PC-3 (cell line): ENCODE results near the gene ATG7. TPM values are rescaled to one million over a fixed set of nuclear protein-coding genes. Genes with fewer than 3 reads are reported as not detected.

Experiments
- ATAC-seq: fragments of 200-7000 bp; cut with Tn5 transposase; 2 replicates; pipeline ENCODE4 v1.9.1; 2020; ENCODE audit warnings: mild to moderate bottlenecking, moderate library complexity
- BruUV-seq: library from RNA; stranded (reverse); fragments of 400-500 nt; replicated peaks from 2 replicates; lab custom pipeline; 2021; lab: Mats Ljungman, UMichigan
- CTCF ChIA-PET: fragments of 300-600 bp; sonication (Branson Sonifier 250); formaldehyde crosslinking; loops from one replicate; lab custom pipeline; 2022; ENCODE audit warnings: antibody characterized with exemption; lab: Charles Lee
- POLR2A ChIA-PET: fragments of 300-600 bp; sonication (Branson Sonifier 250); formaldehyde crosslinking; loops from one replicate; lab custom pipeline; 2022; ENCODE audit warnings: antibody characterized with exemption; ENCODE audit not compliant: unreplicated experiment; lab: Charles Lee
- DNase-seq: peaks from one replicate; pipeline ENCODE4 v3.0.0-alpha.2; 2015
- H2AFZ ChIP-seq: fragments of 300-600 bp; sonication (generic); 2 replicates; pipeline ENCODE4 v1.6.0; 2016; ENCODE audit warnings: antibody characterized with exemption, low read length
- H3F3A ChIP-seq: fragments of 300-600 bp; sonication (generic); one replicate; pipeline ENCODE4 v1.6.0; 2017; ENCODE audit warnings: antibody characterized with exemption, low read length, control low read depth, mild to moderate bottlenecking; ENCODE audit not compliant: unreplicated experiment
- H3K27ac ChIP-seq: fragments of 300-600 bp; sonication (generic); 2 replicates; pipeline ENCODE4 v1.5.1; 2016; ENCODE audit warnings: mild to moderate bottlenecking, low read length
- H3K27me3 ChIP-seq: fragments of 300-600 bp; sonication (generic); 2 replicates; pipeline ENCODE4 v1.6.1; 2016; ENCODE audit warnings: low read length, mixed read lengths
- H3K36me3 ChIP-seq: fragments of 300-600 bp; sonication (generic); 2 replicates; pipeline ENCODE4 v1.6.1; 2016; ENCODE audit warnings: low read depth, mixed run types, low read length, mixed read lengths
- H3K4me1 ChIP-seq: fragments of 300-600 bp; sonication (generic); 2 replicates; pipeline ENCODE4 v1.5.1; 2016; ENCODE audit warnings: low read length; ENCODE audit not compliant: insufficient read depth
- H3K4me2 ChIP-seq: fragments of 300-600 bp; sonication (generic); 2 replicates; pipeline ENCODE4 v1.6.0; 2016; ENCODE audit warnings: low read length
- H3K4me3 ChIP-seq: fragments of 300-600 bp; sonication (generic); 2 replicates; pipeline ENCODE4 v1.5.1; 2016; ENCODE audit warnings: mild to moderate bottlenecking, low read length, mixed read lengths
- H3K79me2 ChIP-seq: fragments of 300-600 bp; sonication (generic); 2 replicates; pipeline ENCODE4 v1.6.1; 2017; ENCODE audit warnings: low read length, mixed read lengths
- H3K9ac ChIP-seq: fragments of 300-600 bp; sonication (generic); 2 replicates; pipeline ENCODE4 v1.6.0; 2016; ENCODE audit warnings: mild to moderate bottlenecking, low read length
- H3K9me2 ChIP-seq: fragments of 300-600 bp; sonication (generic); replicated peaks from 2 replicates; pipeline ENCODE4 v1.6.1; 2016; ENCODE audit warnings: mixed run types, low read length, mixed read lengths
- H3K9me3 ChIP-seq: fragments of 300-600 bp; sonication (generic); 2 replicates; pipeline ENCODE4 v1.6.1; 2016; ENCODE audit warnings: low read length, mixed read lengths
- H4K20me1 ChIP-seq: fragments of 300-600 bp; sonication (generic); 2 replicates; pipeline ENCODE4 v1.6.1; 2016; ENCODE audit warnings: low read length, mixed read lengths
- EZH2 ChIP-seq: fragments of 300-600 bp; sonication (generic); IDR thresholded peaks from one replicate; pipeline ENCODE4 v1.6.1; 2017; ENCODE audit warnings: antibody characterized with exemption, mild to moderate bottlenecking, low read length; ENCODE audit not compliant: unreplicated experiment
- EZH2phosphoT487 ChIP-seq: fragments of 300-600 bp; sonication (generic); IDR thresholded peaks from 2 replicates; pipeline ENCODE4 v1.6.1; 2018; ENCODE audit warnings: mild to moderate bottlenecking, antibody characterized with exemption, low read length, borderline replicate concordance
- intact Hi-C: fragments of 100-400 bp; cut with micrococcal nuclease; formaldehyde crosslinking; loops from 2 replicates; pipeline ENCODE4 v1.9.0; 2023
- total RNA-seq: library from RNA; depleted of rRNA; stranded (reverse); fragments of >200 nt; gene quantifications from 2 replicates; pipeline ENCODE4 v1.2.3, GENCODE V29; 2014
- TF ChIP-seq, protein P1 (sequence below): fragments of 300-600 bp; sonication (generic); conservative IDR thresholded peaks from 2 replicates; pipeline ENCODE4 v1.5.1; 2017; ENCODE audit warnings: antibody characterized with exemption, low read depth, mild to moderate bottlenecking, low read length

Gene ATG7
- total RNA-seq, 1 experiment from 2014 or later: 36.5 TPM

DNA sequence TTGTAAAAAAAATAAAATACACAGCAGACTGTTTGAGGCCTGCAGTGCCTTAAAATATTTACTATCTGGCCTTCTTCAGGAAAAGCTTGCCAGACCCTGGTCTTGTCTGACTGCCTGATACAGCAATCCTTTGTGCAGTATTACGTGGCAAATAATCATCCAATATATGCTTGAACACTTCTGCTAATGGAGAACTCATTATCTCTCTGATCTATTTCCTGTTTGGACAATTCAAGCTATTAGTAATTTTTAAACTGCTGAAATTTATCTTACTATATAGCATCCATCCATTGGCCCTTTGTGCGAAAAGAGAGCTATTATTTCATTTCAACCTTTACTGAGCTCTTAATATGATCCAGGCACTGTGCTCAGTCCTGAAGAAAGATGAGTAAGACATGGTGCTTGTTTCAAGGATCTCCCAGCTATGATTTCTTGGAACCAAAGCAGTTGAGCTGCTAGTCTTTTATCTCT, 15.9 kb downstream of the ATG7 start:
- Histone ChIP-seq H4K20me1 (no peaks in the 10 kb centered on the region), H3K9me2 (no peaks in the 10 kb centered on the region), H3K4me1 (peaks cover 61% of the 10 kb centered on the region), H3K4me3 (peak overlapping the region; percentile 3; the same call in 1 of the 2 replicates), H3K27ac (peak overlapping the region; percentile 97), H3K79me2 (peaks cover 71% of the 10 kb centered on the region), H3K4me2 (peak overlapping the region; percentile 77), H3K9ac (peak overlapping the region; percentile 78), H3K27me3 (no peaks in the 10 kb centered on the region), H2AFZ (no peak overlapping the region), H3F3A (peaks cover 28% of the 10 kb centered on the region), H3K9me3 (no peaks in the 10 kb centered on the region), H3K36me3 (peaks cover 19% of the 10 kb centered on the region; the same call in 1 of the 2 replicates)
- intact Hi-C loops: loop anchor here (1.0 to 5.0 kb wide), 4 partner anchors 15 to 141 kb away; partner anchors contain the start of gene ATG7
- DNase-seq: peak; percentile 33
- ChIA-PET POLR2A (interaction anchor here (0.5 to 2.3 kb wide), 5 partner anchors 9 to 132 kb away, joined by 4 to 25 read pairs (median 9); partner anchors contain the start of gene ATG7), CTCF (interaction anchor here (0.7 to 1.5 kb wide), 4 partner anchors 9 to 82 kb away, joined by 3 to 4 read pairs (median 4); no protein-coding TSS in a partner anchor)
- TF ChIP-seq EZH2 (no peak), EZH2phosphoT487 (no peak)
- TF ChIP-seq, protein P1, sequence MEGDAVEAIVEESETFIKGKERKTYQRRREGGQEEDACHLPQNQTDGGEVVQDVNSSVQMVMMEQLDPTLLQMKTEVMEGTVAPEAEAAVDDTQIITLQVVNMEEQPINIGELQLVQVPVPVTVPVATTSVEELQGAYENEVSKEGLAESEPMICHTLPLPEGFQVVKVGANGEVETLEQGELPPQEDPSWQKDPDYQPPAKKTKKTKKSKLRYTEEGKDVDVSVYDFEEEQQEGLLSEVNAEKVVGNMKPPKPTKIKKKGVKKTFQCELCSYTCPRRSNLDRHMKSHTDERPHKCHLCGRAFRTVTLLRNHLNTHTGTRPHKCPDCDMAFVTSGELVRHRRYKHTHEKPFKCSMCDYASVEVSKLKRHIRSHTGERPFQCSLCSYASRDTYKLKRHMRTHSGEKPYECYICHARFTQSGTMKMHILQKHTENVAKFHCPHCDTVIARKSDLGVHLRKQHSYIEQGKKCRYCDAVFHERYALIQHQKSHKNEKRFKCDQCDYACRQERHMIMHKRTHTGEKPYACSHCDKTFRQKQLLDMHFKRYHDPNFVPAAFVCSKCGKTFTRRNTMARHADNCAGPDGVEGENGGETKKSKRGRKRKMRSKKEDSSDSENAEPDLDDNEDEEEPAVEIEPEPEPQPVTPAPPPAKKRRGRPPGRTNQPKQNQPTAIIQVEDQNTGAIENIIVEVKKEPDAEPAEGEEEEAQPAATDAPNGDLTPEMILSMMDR: no peak
- ATAC-seq: peak; percentile 33
- no TSS peak for BruUV-seq

- Histone ChIP-seq H3K27ac (peak overlapping the region; percentile 97), H3K36me3 (peaks cover 13% of the 10 kb centered on the region; the same call in 1 of the 2 replicates), H3K79me2 (peaks cover 63% of the 10 kb centered on the region), H3K4me1 (peaks cover 61% of the 10 kb centered on the region), H3K9ac (peak overlapping the region; percentile 78), H3K4me3 (peak overlapping the region; percentile 55), H3F3A (peaks cover 28% of the 10 kb centered on the region), H3K27me3 (no peaks in the 10 kb centered on the region), H3K4me2 (peak overlapping the region; percentile 77), H3K9me3 (no peaks in the 10 kb centered on the region), H2AFZ (peak overlapping the region; percentile 25; the same call in 1 of the 2 replicates), H4K20me1 (no peaks in the 10 kb centered on the region), H3K9me2 (no peaks in the 10 kb centered on the region)
- ChIA-PET POLR2A (interaction anchor here (0.6 to 2.3 kb wide), 7 partner anchors 10 to 1910 kb away, joined by 3 to 25 read pairs (median 4); partner anchors contain the start of gene ATG7), CTCF (interaction anchor here (0.7 to 1.5 kb wide), 6 partner anchors 10 to 83 kb away, joined by 3 to 4 read pairs (median 4); no protein-coding TSS in a partner anchor)
- intact Hi-C loops: loop anchor here (1.0 to 5.0 kb wide), 4 partner anchors 16 to 142 kb away; partner anchors contain the start of gene ATG7
- TF ChIP-seq, protein P1: no peak
- no peak for TF ChIP-seq EZH2phosphoT487
- no peak for TF ChIP-seq EZH2
- TSS peak; percentile 98 for BruUV-seq
- peak; percentile 79 for ATAC-seq
- DNase-seq: peak; percentile 94
Measured at GRCh38 chr3:11288786-11289637, 16.8 kb downstream of the ATG7 start.
